GM12878 (cell line): ENCODE results near the gene PTPRM. TPM values are rescaled to one million over a fixed set of nuclear protein-coding genes. Genes with fewer than 3 reads are reported as not detected.

Experiments
- BACH1 ChIP-seq: fragments of 450-650 bp; IDR thresholded peaks from 2 replicates; pipeline ENCODE4 v1.6.1; 2017; ENCODE audit warnings: mild to moderate bottlenecking, borderline replicate concordance
- CHD2 ChIP-seq: IDR thresholded peaks from 2 replicates; pipeline ENCODE4 v1.6.1; 2011; ENCODE audit warnings: low read depth, low read length, improper control_type of control experiment, borderline replicate concordance
- CTCF ChIP-seq, 3 experiments: IDR thresholded peaks in 2 of 3; conservative IDR thresholded peaks in 1 of 3; 2 replicates each; pipeline ENCODE4 v1.5.1; 2011; ENCODE audit warnings: low read depth in 3 of 3, low read length in 3 of 3, mild to moderate bottlenecking in 3 of 3, control low read depth in 2 of 3, moderate library complexity in 2 of 3, inconsistent platforms in 1 of 3, mixed read lengths in 1 of 3; ENCODE audit not compliant: control insufficient read depth in 2 of 3, insufficient read depth in 1 of 3; ENCODE audit errors: extremely low read depth in 1 of 3
- EZH2 ChIP-seq: IDR thresholded peaks from 2 replicates; pipeline ENCODE4 v1.6.1; 2012; ENCODE audit warnings: low read depth, mild to moderate bottlenecking, control low read depth, inconsistent platforms, low read length, borderline replicate concordance; ENCODE audit not compliant: control insufficient read depth
- HDGF ChIP-seq: fragments of 450-650 bp; IDR thresholded peaks from 2 replicates; pipeline ENCODE4 v1.6.1; 2016; ENCODE audit warnings: antibody characterized with exemption
- IRF3 ChIP-seq: fragments of 450-650 bp; IDR thresholded peaks from 2 replicates; pipeline ENCODE4 v1.6.1; 2014; ENCODE audit warnings: mild to moderate bottlenecking
- JUNB ChIP-seq: IDR thresholded peaks from 2 replicates; pipeline ENCODE4 v1.6.1; 2016; ENCODE audit warnings: antibody characterized with exemption, mild to moderate bottlenecking
- KDM1A ChIP-seq: fragments of 200-600 bp; sonication (generic); IDR thresholded peaks from 2 replicates; pipeline ENCODE4 v1.6.1; 2016; ENCODE audit warnings: borderline replicate concordance
- NFIC ChIP-seq: IDR thresholded peaks from 2 replicates; pipeline ENCODE4 v1.6.1; 2012; ENCODE audit warnings: low read depth, mild to moderate bottlenecking, inconsistent platforms, low read length, moderate library complexity
- PAX5 ChIP-seq: IDR thresholded peaks from 2 replicates; pipeline ENCODE4 v1.6.1; 2011; ENCODE audit warnings: low read depth, low read length, borderline replicate concordance
- RFX5 ChIP-seq: IDR thresholded peaks from 2 replicates; pipeline ENCODE4 v1.6.1; 2011; ENCODE audit warnings: low read depth, low read length, improper control_type of control experiment
- SMC3 ChIP-seq: IDR thresholded peaks from 2 replicates; pipeline ENCODE4 v1.6.1; 2011; ENCODE audit warnings: low read length, improper control_type of control experiment, borderline replicate concordance
- SUZ12 ChIP-seq: fragments of 200-600 bp; sonication (generic); IDR thresholded peaks from one replicate; pipeline ENCODE4 v1.6.1; 2018; ENCODE audit warnings: antibody characterized with exemption, mild to moderate bottlenecking; ENCODE audit not compliant: unreplicated experiment
- ZNF207 ChIP-seq: fragments of 450-650 bp; IDR thresholded peaks from 2 replicates; pipeline ENCODE4 v1.6.1; 2014; ENCODE audit warnings: antibody characterized with exemption, mild to moderate bottlenecking, borderline replicate concordance
- polyA plus RNA-seq, 11 experiments: library from polyadenylated mRNA; depleted of rRNA in 4 of 11; unstranded in 6 of 11; stranded (reverse) in 5 of 11; fragments of >200 nt; fragmentation: Nextera tagmentation in 4 of 11; fragmentation: Illumina TruSeq in 1 of 11; extraction: Ambion mirVana in 4 of 11; extraction: Trizol in 1 of 11; gene quantifications; 1 replicate in 1 of 11; 2 replicates in 10 of 11; pipeline versions ENCODE4 v1.2.1 to v1.2.3, GENCODE V29; 2011 to 2016; ENCODE audit warnings: inconsistent platforms in 2 of 11, missing spikeins in 2 of 11, low read depth in 1 of 11
- total RNA-seq, 4 experiments: library from RNA; depleted of rRNA in 3 of 4; stranded (reverse); fragments of >200 nt in 3 of 4; fragmentation: Illumina TruSeq in 1 of 4; extraction: Trizol in 1 of 4; gene quantifications; 2 replicates each; pipeline versions ENCODE4 v1.2.1 to v1.2.3, GENCODE V29; 2013 to 2021
- TF ChIP-seq, protein P1 (sequence below): fragments of 450-650 bp; IDR thresholded peaks from 2 replicates; pipeline ENCODE4 v1.6.1; 2018; ENCODE audit warnings: borderline replicate concordance, mild to moderate bottlenecking; ENCODE audit not compliant: partially characterized antibody
- TF ChIP-seq, protein P2 (sequence below): fragments of 450-650 bp; IDR thresholded peaks from 2 replicates; pipeline ENCODE4 v1.6.1; 2017; ENCODE audit warnings: antibody characterized with exemption, mild to moderate bottlenecking, moderate library complexity

PTPRM gene
- total and polyA plus RNA-seq, 10 of the 15 experiments (the other 5 are each of a cell fraction or from before 2014, with no cell fraction given) = 0.07 to 22.6 (median 0.60) TPM

DNA sequence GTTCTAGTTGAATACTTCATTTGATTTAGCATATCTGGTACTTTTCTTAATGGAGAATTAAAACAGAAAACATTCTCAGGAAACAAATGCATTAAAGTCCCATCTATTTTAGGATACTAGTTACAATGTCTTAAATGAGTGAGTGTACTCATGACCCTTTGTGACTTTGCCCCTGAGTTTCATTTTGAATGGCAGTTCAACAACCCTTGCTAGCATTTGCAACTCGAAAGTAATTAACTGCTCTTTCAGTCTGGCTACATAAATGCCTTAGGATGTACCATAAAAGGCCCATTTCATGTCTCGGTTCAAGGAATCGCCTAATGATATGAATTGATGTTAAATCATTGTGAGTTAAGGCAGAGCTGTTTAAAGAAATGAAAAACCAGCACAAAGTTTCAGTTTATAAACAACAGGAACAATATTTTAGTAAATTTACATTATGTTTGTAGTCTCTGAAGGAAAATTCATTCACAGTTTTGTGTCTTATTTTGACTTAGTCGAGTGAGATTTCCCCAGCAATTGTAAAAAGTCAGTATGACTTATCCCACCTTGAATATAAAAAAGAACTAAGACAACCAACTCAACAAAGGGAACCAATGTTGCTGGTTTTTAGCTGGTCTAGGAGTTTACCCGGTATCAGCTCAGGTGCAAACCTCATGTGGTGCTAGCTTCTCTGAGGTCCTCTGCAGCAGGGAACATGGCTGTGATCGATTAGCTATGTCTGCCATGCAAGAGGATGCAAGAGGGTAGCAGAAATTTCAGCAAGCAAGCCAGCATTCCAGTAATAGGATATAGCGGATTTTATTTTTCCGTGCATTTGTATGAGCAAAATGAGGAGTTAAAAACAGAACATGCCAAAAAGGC lies 386.2 kb downstream of the PTPRM start (continued):
- TF ChIP-seq SMC3 (no peak), RFX5 (no peak), EZH2 (no peak), ZNF207 (no peak), BACH1 (peak; percentile 79; the same call in 1 of the 2 replicates), PAX5 (peak; percentile 78), JUNB (peak; percentile 70), NFIC (peak; percentile 69), CTCF (IDR thresholded peaks at IDR 0.05 in 2 of 3, conservative IDR thresholded peaks at IDR 0.05 in 1 of 3; ENCODE audit: control insufficient read depth in 2 of 3, extremely low read depth in 1 of 3, insufficient read depth in 1 of 3, low read depth in 3 of 3, low read length in 3 of 3) (no peak), KDM1A (no peak), SUZ12 (no peak), IRF3 (no peak), CHD2 (0 out of 2 replicates have a peak, but pooled peaks have one; percentile 67), HDGF (no peak)
- TF ChIP-seq, protein P1, sequence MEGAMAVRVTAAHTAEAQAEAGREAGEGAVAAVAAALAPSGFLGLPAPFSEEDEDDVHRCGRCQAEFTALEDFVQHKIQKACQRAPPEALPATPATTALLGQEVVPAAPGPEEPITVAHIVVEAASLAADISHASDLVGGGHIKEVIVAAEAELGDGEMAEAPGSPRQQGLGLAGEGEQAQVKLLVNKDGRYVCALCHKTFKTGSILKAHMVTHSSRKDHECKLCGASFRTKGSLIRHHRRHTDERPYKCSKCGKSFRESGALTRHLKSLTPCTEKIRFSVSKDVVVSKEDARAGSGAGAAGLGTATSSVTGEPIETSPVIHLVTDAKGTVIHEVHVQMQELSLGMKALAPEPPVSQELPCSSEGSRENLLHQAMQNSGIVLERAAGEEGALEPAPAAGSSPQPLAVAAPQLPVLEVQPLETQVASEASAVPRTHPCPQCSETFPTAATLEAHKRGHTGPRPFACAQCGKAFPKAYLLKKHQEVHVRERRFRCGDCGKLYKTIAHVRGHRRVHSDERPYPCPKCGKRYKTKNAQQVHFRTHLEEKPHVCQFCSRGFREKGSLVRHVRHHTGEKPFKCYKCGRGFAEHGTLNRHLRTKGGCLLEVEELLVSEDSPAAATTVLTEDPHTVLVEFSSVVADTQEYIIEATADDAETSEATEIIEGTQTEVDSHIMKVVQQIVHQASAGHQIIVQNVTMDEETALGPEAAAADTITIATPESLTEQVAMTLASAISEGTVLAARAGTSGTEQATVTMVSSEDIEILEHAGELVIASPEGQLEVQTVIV = no peak
- TF ChIP-seq, protein P2, sequence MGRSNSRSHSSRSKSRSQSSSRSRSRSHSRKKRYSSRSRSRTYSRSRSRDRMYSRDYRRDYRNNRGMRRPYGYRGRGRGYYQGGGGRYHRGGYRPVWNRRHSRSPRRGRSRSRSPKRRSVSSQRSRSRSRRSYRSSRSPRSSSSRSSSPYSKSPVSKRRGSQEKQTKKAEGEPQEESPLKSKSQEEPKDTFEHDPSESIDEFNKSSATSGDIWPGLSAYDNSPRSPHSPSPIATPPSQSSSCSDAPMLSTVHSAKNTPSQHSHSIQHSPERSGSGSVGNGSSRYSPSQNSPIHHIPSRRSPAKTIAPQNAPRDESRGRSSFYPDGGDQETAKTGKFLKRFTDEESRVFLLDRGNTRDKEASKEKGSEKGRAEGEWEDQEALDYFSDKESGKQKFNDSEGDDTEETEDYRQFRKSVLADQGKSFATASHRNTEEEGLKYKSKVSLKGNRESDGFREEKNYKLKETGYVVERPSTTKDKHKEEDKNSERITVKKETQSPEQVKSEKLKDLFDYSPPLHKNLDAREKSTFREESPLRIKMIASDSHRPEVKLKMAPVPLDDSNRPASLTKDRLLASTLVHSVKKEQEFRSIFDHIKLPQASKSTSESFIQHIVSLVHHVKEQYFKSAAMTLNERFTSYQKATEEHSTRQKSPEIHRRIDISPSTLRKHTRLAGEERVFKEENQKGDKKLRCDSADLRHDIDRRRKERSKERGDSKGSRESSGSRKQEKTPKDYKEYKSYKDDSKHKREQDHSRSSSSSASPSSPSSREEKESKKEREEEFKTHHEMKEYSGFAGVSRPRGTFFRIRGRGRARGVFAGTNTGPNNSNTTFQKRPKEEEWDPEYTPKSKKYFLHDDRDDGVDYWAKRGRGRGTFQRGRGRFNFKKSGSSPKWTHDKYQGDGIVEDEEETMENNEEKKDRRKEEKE = no peak
